SW 1271 (cell line): ENCODE measurements around the gene NEDD9.

Experiments used
- DNase-seq, 2 experiments: peaks; one replicate each; lab custom pipeline; 2025; lab: John Stamatoyannopoulos, UW

Gene NEDD9, protein sequence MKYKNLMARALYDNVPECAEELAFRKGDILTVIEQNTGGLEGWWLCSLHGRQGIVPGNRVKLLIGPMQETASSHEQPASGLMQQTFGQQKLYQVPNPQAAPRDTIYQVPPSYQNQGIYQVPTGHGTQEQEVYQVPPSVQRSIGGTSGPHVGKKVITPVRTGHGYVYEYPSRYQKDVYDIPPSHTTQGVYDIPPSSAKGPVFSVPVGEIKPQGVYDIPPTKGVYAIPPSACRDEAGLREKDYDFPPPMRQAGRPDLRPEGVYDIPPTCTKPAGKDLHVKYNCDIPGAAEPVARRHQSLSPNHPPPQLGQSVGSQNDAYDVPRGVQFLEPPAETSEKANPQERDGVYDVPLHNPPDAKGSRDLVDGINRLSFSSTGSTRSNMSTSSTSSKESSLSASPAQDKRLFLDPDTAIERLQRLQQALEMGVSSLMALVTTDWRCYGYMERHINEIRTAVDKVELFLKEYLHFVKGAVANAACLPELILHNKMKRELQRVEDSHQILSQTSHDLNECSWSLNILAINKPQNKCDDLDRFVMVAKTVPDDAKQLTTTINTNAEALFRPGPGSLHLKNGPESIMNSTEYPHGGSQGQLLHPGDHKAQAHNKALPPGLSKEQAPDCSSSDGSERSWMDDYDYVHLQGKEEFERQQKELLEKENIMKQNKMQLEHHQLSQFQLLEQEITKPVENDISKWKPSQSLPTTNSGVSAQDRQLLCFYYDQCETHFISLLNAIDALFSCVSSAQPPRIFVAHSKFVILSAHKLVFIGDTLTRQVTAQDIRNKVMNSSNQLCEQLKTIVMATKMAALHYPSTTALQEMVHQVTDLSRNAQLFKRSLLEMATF

GRCh38 chr6:11232193-11232769 is at the start of gene NEDD9:
Gene NEDD9 (minus strand): TSS chr6:11232668. CDS start chr6:11232515, 153 bp downstream.
- DNase-seq: peak; percentile 68 to 80

GRCh38 chr6:11282245-11282644 is 49.8 kb upstream of the NEDD9 start:
- DNase-seq: no peak

DNA sequence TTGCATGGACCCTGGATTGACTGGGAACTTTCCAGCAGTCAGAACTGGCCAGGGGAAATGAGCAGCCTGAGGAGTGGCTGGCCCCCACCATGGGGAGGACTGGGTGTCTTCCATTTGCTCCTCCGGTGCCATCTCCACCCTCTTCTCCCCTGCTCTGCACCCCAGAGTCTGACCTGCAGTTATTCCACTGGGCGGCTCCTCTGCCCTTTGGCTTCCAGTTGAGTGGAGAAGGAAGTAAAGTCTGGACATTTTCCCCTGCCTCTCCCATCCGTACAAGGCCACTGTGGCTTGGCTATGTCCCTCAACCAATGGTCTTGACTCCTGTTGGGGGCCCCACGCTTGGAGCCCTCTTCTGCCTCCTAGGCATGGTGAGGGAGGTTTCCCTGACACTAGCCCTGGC is 47.9 kb upstream of the NEDD9 start:
- DNase-seq: no peak

- DNase-seq: no peak
These were observed 46.8 kb upstream of the NEDD9 start for GRCh38 chr6:11279284-11279689.

DNA sequence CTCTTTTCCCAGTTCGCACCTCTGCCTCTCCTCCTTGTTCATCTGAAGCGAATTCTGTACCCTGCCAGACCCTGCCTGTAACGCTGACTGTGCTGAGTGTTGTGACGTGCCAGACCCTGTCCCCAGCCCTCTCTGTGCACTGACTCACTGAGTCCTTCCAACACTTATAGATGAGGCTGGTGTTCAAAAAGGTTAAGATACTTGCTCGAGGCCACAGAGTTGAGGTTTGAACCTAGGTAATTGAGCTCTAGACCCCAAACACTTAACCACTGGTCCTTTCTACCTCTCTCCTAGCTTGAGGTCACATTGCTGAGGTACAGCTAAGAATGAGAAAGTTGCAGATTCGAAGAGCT is 45.7 kb upstream of the NEDD9 start:
- DNase-seq: no peak

- peak in 1 of 2 experiments; percentile 21 for DNase-seq
These were observed 45.1 kb upstream of the NEDD9 start for GRCh38 chr6:11277275-11278206.

- no peak for DNase-seq
These were observed 44.4 kb upstream of the NEDD9 start for GRCh38 chr6:11276911-11277274.

GRCh38 chr6:11276228-11276627 is 43.8 kb upstream of the NEDD9 start:
- DNase-seq: no peak

DNA sequence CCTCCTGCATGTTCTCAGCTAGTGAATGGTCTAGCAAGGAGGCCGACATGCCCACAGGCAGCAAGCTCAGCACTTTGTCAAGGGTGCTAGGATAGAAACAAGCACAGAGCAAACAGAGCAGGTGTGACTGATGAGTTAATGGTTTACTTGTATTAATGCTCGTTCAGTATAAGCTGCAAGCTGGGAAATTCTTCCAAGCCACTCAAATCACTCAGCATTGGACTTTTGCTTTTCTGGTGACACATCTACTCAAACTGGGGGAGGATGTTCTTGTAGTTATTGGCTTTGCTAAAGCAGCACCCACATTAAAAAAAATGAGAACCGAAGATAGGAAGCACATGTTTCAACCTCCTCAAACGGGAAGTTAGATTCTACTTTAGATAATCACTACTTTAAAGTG is 43.1 kb upstream of the NEDD9 start:
- no peak for DNase-seq

GRCh38 chr6:11273406-11274065 is 41.1 kb upstream of the NEDD9 start:
- no peak for DNase-seq

DNA sequence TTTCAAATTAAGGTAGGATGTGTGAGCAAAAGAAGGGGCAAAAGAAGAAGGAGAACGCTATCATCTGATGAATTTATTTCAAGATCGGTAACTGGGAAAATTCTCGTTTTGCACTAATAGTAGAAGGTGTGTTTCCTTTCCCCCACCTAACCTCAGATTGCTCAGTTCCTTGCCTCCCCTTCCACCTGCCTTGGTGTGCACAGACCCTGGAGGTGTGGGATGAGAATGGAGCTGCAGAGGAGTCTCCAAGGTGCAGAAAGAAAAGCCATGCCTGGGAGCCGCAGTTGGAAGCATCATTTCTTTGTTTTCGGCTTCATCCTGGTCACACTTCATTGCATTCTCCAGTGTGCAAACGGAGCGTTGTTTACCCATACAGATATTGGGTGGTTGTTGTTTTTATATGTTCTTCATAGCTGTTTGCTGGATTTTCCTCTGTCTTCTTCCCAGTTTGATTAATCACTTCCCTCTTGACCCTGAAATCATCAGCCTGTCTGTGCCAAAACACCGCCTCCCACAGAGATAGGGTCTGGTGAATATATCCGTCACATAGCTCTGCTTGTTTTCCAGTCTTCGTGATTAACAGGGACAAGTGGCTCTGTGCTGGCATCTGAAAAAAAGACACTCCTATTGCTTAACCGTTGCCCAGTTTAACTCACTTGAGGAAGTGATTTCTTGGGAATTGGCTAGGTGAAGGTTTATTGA is 40.2 kb upstream of the NEDD9 start:
- DNase-seq: no peak

GRCh38 chr6:11271228-11272020 is 39.0 kb upstream of the NEDD9 start:
- DNase-seq: no peak

GRCh38 chr6:11270030-11271027 is 37.9 kb upstream of the NEDD9 start:
- DNase-seq: no peak

- DNase-seq: no peak
These were observed 36.5 kb upstream of the NEDD9 start for GRCh38 chr6:11268978-11269377.

- no peak for DNase-seq
These were observed 34.5 kb upstream of the NEDD9 start for GRCh38 chr6:11266926-11267325.

DNA sequence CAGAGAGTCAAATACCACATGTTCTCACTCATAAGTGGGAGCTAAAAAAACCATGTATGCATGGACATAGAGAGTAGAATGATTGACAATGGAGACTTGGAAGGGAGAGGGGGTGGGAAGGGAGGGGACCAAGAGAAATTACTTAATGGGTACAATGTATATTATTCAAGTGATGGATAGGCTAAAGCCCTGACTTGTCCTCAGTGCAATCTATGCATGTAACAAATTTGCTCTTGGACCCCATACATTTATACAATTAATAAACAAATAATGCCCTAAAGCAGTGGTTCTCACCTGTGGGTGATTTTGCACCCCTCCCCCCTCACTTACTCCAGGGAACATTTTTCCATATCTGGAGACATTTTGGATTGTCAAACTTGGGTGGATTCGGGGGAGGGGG is 33.5 kb upstream of the NEDD9 start:
- DNase-seq: no peak

DNA sequence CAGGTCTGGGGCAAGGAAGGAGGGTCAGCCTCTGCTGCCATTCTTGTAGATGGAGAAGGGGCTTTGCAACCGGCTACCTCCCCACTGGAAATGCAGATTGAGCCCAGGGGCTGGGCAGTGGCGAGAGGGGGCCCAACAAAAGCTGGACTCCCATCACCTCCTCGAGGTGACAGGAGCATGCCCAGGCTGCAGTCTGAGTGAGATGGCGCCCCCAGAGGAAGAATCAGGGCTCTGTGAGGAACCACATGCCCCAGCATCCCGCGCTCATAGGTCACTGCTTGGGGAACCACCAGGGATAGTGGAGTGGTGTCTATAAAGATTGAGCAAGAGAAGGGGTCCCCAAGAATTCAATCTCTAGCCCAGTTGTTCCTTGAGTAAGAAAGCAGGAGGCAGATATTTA is 31.6 kb upstream of the NEDD9 start:
- no peak for DNase-seq

- DNase-seq: peak in 1 of 2 experiments; percentile 13
These were observed 30.9 kb upstream of the NEDD9 start for GRCh38 chr6:11263291-11263775.
